SU-DHL-6 (cell line): Measurements from ENCODE around the gene PITPNM3.

Experiments used
- H2AFZ ChIP-seq: fragments of 200-600 bp; sonication (generic); 2 replicates; pipeline ENCODE4 v1.6.1; 2014; ENCODE audit warnings: low read depth, mild to moderate bottlenecking, moderate library complexity, mixed read lengths, antibody characterized with exemption, low read length; ENCODE audit not compliant: severe bottlenecking
- H3F3A ChIP-seq: fragments of 200-600 bp; shearing (Covaris generic); 2 replicates; pipeline ENCODE4 v1.6.0; 2016; ENCODE audit warnings: antibody characterized with exemption, mild to moderate bottlenecking; ENCODE audit not compliant: insufficient read depth
- H3K27ac ChIP-seq: fragments of 200-600 bp; sonication (generic); 2 replicates; pipeline ENCODE4 v1.5.1; 2016; ENCODE audit warnings: low read depth, mild to moderate bottlenecking, low read length, moderate library complexity, mixed read lengths
- H3K27me3 ChIP-seq: fragments of 200-600 bp; sonication (generic), shearing (Covaris generic); 2 replicates; pipeline ENCODE4 v1.6.0; 2014; ENCODE audit warnings: mild to moderate bottlenecking, low read length
- H3K36me3 ChIP-seq: fragments of 200-600 bp; sonication (generic); 2 replicates; pipeline ENCODE4 v1.6.1; 2014; ENCODE audit warnings: mild to moderate bottlenecking, low read length, mixed read lengths
- H3K4me2 ChIP-seq: fragments of 300-600, 200-600 bp; shearing (Covaris generic), sonication (generic); 2 replicates; pipeline ENCODE4 v1.6.0; 2014; ENCODE audit warnings: low read length, low read depth, mild to moderate bottlenecking; ENCODE audit not compliant: poor library complexity, severe bottlenecking
- H3K4me3 ChIP-seq: fragments of 200-600 bp; sonication (generic); 2 replicates; pipeline ENCODE4 v1.5.1; 2014; ENCODE audit warnings: antibody characterized with exemption, low read length, mild to moderate bottlenecking, mixed read lengths; ENCODE audit not compliant: insufficient read depth, poor library complexity, severe bottlenecking
- H3K79me2 ChIP-seq: fragments of 200-600 bp; sonication (generic); 2 replicates; pipeline ENCODE4 v1.6.1; 2014; ENCODE audit warnings: mild to moderate bottlenecking, low read length, moderate library complexity; ENCODE audit not compliant: insufficient read depth
- H3K9ac ChIP-seq: fragments of 200-600 bp; sonication (generic); 2 replicates; pipeline ENCODE4 v1.7.0; 2014; ENCODE audit warnings: mild to moderate bottlenecking, low read length
- H3K9me2 ChIP-seq: fragments of 200-600 bp; sonication (generic); replicated peaks from 2 replicates; pipeline ENCODE4 v1.6.1; 2014; ENCODE audit warnings: low read length; ENCODE audit not compliant: insufficient read depth
- H3K9me3 ChIP-seq: fragments of 200-600 bp; sonication (generic); 2 replicates; pipeline ENCODE4 v1.6.1; 2014; ENCODE audit warnings: low read length, mixed read lengths; ENCODE audit not compliant: insufficient read depth
- H4K20me1 ChIP-seq: fragments of 200-600 bp; sonication (generic); 2 replicates; pipeline ENCODE4 v1.6.1; 2014; ENCODE audit warnings: low read depth, mild to moderate bottlenecking, antibody characterized with exemption, low read length, moderate library complexity, mixed read lengths
- EZH2phosphoT487 ChIP-seq: fragments of 200-600 bp; sonication (generic), shearing (Covaris generic); conservative IDR thresholded peaks from 2 replicates; pipeline ENCODE4 v1.6.1; 2018; ENCODE audit warnings: mild to moderate bottlenecking, antibody characterized with exemption, low read length, moderate library complexity, mixed read lengths
- TF ChIP-seq, protein P1 (sequence below): fragments of 200-600 bp; sonication (generic); IDR thresholded peaks from one replicate; pipeline ENCODE4 v1.5.1; 2017; ENCODE audit warnings: antibody characterized with exemption, mild to moderate bottlenecking, low read length, moderate library complexity; ENCODE audit not compliant: insufficient read depth, poor library complexity, severe bottlenecking

Gene PITPNM3

DNA sequence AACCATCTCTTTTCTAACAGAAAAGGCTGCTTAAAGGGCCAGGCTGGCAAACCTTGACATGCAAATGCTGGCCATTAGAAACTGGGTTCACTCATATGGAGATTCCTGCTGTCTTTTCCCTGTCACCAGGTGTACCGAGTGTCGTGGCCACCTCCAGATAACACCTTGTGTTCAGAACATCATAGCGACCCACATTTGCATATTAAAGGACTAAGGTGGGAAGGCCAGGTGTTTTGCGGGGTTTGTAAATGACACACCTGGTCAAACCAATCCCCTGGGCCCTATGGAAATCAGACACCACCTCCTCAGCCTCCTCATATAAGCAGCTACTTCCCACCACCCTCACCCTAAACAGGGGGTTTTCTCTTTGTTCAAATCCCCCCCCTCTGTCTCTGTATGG, 118.9 kb downstream of the PITPNM3 start:
- no peaks in the 10 kb centered on the region for H3K27me3 ChIP-seq
- H3K27ac ChIP-seq: no peak overlapping the region
- H4K20me1 ChIP-seq: no peaks in the 10 kb centered on the region
- H3F3A ChIP-seq: no peaks in the 10 kb centered on the region
- no peak overlapping the region for H3K4me3 ChIP-seq
- no peaks in the 10 kb centered on the region for H3K9me3 ChIP-seq
- H3K4me2 ChIP-seq: no peak overlapping the region
- H3K9ac ChIP-seq: no peak overlapping the region
- H2AFZ ChIP-seq: no peak overlapping the region
- no peaks in the 10 kb centered on the region for H3K9me2 ChIP-seq
- H3K79me2 ChIP-seq: no peaks in the 10 kb centered on the region
- TF ChIP-seq, protein P1, sequence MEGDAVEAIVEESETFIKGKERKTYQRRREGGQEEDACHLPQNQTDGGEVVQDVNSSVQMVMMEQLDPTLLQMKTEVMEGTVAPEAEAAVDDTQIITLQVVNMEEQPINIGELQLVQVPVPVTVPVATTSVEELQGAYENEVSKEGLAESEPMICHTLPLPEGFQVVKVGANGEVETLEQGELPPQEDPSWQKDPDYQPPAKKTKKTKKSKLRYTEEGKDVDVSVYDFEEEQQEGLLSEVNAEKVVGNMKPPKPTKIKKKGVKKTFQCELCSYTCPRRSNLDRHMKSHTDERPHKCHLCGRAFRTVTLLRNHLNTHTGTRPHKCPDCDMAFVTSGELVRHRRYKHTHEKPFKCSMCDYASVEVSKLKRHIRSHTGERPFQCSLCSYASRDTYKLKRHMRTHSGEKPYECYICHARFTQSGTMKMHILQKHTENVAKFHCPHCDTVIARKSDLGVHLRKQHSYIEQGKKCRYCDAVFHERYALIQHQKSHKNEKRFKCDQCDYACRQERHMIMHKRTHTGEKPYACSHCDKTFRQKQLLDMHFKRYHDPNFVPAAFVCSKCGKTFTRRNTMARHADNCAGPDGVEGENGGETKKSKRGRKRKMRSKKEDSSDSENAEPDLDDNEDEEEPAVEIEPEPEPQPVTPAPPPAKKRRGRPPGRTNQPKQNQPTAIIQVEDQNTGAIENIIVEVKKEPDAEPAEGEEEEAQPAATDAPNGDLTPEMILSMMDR: no peak
- H3K36me3 ChIP-seq: no peaks in the 10 kb centered on the region

DNA sequence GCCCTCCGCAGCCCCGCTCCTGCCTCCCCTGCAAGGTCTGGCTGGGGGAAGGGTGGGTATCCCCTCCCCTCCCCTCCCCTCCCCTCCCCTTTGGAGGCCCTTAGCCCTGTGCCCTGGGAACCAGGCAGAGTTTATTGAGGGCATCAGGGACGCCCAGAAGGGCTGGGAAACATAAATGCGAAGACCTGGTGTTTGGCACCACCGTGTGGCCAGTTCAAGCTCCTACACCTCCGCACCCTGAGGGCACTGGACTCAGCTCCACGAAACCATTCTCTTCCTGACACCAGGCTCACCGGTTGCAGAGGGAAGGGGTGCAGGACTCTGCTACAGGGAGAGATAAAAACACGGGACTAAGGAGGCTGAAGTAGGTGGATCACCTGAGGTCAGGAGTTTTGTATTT, 120.4 kb downstream of the PITPNM3 start:
- Histone ChIP-seq H3K4me3 (no peak overlapping the region), H3K9me2 (no peaks in the 10 kb centered on the region), H2AFZ (no peak overlapping the region), H3K27me3 (no peaks in the 10 kb centered on the region), H3F3A (no peaks in the 10 kb centered on the region), H3K79me2 (no peaks in the 10 kb centered on the region), H4K20me1 (no peaks in the 10 kb centered on the region), H3K9me3 (peaks cover 1% of the 10 kb centered on the region; the same call in 1 of the 2 replicates), H3K36me3 (no peaks in the 10 kb centered on the region), H3K4me2 (no peak overlapping the region), H3K27ac (no peak overlapping the region), H3K9ac (no peak overlapping the region)
- TF ChIP-seq, protein P1: peak; percentile 63
- TF ChIP-seq EZH2phosphoT487: no peak

DNA sequence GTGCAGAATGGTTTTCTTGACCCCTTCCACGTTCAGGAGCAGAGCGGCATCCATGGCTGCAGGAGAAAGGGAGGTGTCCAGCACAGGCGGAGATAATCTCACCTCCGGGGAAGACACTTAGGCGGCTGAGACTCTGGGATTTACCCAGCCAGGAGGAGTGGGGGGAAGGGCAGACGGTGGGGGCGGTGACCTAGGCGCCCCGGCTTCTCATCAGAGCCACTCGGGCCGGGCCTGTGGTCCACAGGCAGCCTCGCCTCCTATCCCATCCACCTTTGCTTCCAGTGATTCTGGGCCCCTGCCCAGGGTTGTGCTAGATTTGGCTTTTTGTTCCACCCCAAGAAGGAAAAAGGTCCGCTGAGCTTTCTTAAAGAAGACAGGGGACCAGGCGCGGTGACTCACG, 121.3 kb downstream of the PITPNM3 start, which contains the start of gene AIPL1:
TSS of gene AIPL1 (minus strand) at position 71 of the 400 bp plus-strand sequence. CDS start at position 54, 17 bp downstream.
- no peak within 1 kb of the TSS for H3K27ac ChIP-seq
- no peak within 1 kb of the TSS for H3K9ac ChIP-seq
- H3K27me3 ChIP-seq: no peaks in the 10 kb centered on the region
- H3K9me3 ChIP-seq: peaks cover 6% of the 10 kb centered on the region; the same call in 1 of the 2 replicates
- H4K20me1 ChIP-seq: no peaks in the 10 kb centered on the region
- H3K79me2 ChIP-seq: no peaks in the 10 kb centered on the region
- no peaks in the 10 kb centered on the region for H3K36me3 ChIP-seq
- TF ChIP-seq EZH2phosphoT487: no peak
- TF ChIP-seq, protein P1: no peak
- no peak within 1 kb of the TSS for H3K4me2 ChIP-seq
- H3K4me3 ChIP-seq: no peak within 1 kb of the TSS
- no peak within 1 kb of the TSS for H2AFZ ChIP-seq
- H3F3A ChIP-seq: no peaks in the 10 kb centered on the region
- H3K9me2 ChIP-seq: no peaks in the 10 kb centered on the region
